GM18870 (cell line): ENCODE data around the gene PSMB7.

Experiments
- ATAC-seq: cut with Tn5 transposase; IDR thresholded peaks from one replicate; pipeline ENCODE4 v1.9.1; 2021; ENCODE audit warnings: moderate library complexity; ENCODE audit not compliant: unreplicated experiment

Gene PSMB7

GRCh38 chr9:124411514-124412227 is 3.6 kb downstream of the PSMB7 start:
- no peak for ATAC-seq

GRCh38 chr9:124410321-124410913 is 4.8 kb downstream of the PSMB7 start:
- ATAC-seq: no peak

GRCh38 chr9:124409410-124409809 is 5.8 kb downstream of the PSMB7 start:
- ATAC-seq: no peak

GRCh38 chr9:124403246-124403645 is 12.0 kb downstream of the PSMB7 start:
- ATAC-seq: no peak

GRCh38 chr9:124399968-124400940 is 15.0 kb downstream of the PSMB7 start:
- no peak for ATAC-seq

GRCh38 chr9:124399323-124399967 is 15.8 kb downstream of the PSMB7 start:
- ATAC-seq: no peak

- no peak for ATAC-seq
Observed at GRCh38 chr9:124398191-124398935, 16.9 kb downstream of the PSMB7 start.

GRCh38 chr9:124395826-124396225 is 19.4 kb downstream of the PSMB7 start:
- no peak for ATAC-seq

GRCh38 chr9:124394596-124394995 is 20.6 kb downstream of the PSMB7 start:
- ATAC-seq: no peak

- ATAC-seq: no peak
Observed at GRCh38 chr9:124394167-124394566, 21.1 kb downstream of the PSMB7 start.

GRCh38 chr9:124392871-124393460 is 22.3 kb downstream of the PSMB7 start:
- no peak for ATAC-seq

GRCh38 chr9:124392254-124392870 is 22.9 kb downstream of the PSMB7 start:
- no peak for ATAC-seq

GRCh38 chr9:124390794-124391658 is 24.2 kb downstream of the PSMB7 start:
- no peak for ATAC-seq

- no peak for ATAC-seq
Observed at GRCh38 chr9:124389146-124389939, 25.9 kb downstream of the PSMB7 start.

GRCh38 chr9:124388275-124389048 is 26.8 kb downstream of the PSMB7 start:
- no peak for ATAC-seq

GRCh38 chr9:124386201-124386600 is 29.0 kb downstream of the PSMB7 start:
- no peak for ATAC-seq

- no peak for ATAC-seq
Observed at GRCh38 chr9:124385623-124386022, 29.6 kb downstream of the PSMB7 start.
